H9 (cell line): ENCODE data around the gene ZNF530. TPM values are rescaled to one million over a fixed set of nuclear protein-coding genes. Genes with fewer than 3 reads are reported as not detected.

Source experiments
- DNase-seq: peaks from one replicate; pipeline ENCODE4 v3.0.0-alpha.2; 2017
- H2AFZ ChIP-seq: one replicate; pipeline ENCODE4 v1.6.1; 2013; ENCODE audit warnings: mild to moderate bottlenecking, low read length, control low read depth, moderate library complexity
- H2AK5ac ChIP-seq: 2 replicates; pipeline ENCODE4 v1.6.1; 2013; ENCODE audit warnings: low read length, control low read depth, mixed read lengths; ENCODE audit not compliant: insufficient read length
- H2BK120ac ChIP-seq: one replicate; pipeline ENCODE4 v1.6.1; 2013; ENCODE audit warnings: low read depth, mild to moderate bottlenecking, low read length, control low read depth, inconsistent platforms; ENCODE audit not compliant: poor library complexity, severe bottlenecking
- H2BK12ac ChIP-seq: 2 replicates; pipeline ENCODE4 v1.6.1; 2013; ENCODE audit warnings: low read length, control low read depth, mixed read lengths, low read depth; ENCODE audit not compliant: insufficient read length
- H2BK15ac ChIP-seq: 2 replicates; pipeline ENCODE4 v1.6.1; 2013; ENCODE audit warnings: low read depth, low read length, control low read depth
- H2BK20ac ChIP-seq: one replicate; pipeline ENCODE4 v1.6.1; 2013; ENCODE audit warnings: low read depth, mild to moderate bottlenecking, low read length, control low read depth, inconsistent platforms; ENCODE audit not compliant: poor library complexity, severe bottlenecking
- H2BK5ac ChIP-seq: 2 replicates; pipeline ENCODE4 v1.6.1; 2013; ENCODE audit warnings: low read length, control low read depth, mixed read lengths; ENCODE audit not compliant: insufficient read length
- H3K14ac ChIP-seq: 2 replicates; pipeline ENCODE4 v1.6.1; 2013; ENCODE audit warnings: low read length, control low read depth; ENCODE audit not compliant: insufficient read depth
- H3K18ac ChIP-seq: 2 replicates; pipeline ENCODE4 v1.6.1; 2013; ENCODE audit warnings: low read depth, mild to moderate bottlenecking, mixed read lengths, low read length, control low read depth; ENCODE audit not compliant: insufficient read length
- H3K23ac ChIP-seq: 2 replicates; pipeline ENCODE4 v1.6.1; 2013; ENCODE audit warnings: low read length, control low read depth, mixed read lengths, low read depth; ENCODE audit not compliant: insufficient read length
- H3K23me2 ChIP-seq: 2 replicates; pipeline ENCODE4 v1.6.1; 2013; ENCODE audit warnings: low read depth, mild to moderate bottlenecking, mixed read lengths, low read length, control low read depth; ENCODE audit not compliant: insufficient read length, poor library complexity, severe bottlenecking
- H3K27ac ChIP-seq: 2 replicates; pipeline ENCODE4 v1.5.1; 2013; ENCODE audit warnings: low read length, control low read depth, mixed read lengths, low read depth; ENCODE audit not compliant: insufficient read length
- H3K27me3 ChIP-seq: 2 replicates; pipeline ENCODE4 v1.6.1; 2013; ENCODE audit warnings: low read length, control low read depth, inconsistent platforms; ENCODE audit not compliant: insufficient read depth
- H3K4ac ChIP-seq: 2 replicates; pipeline ENCODE4 v1.6.1; 2013; ENCODE audit warnings: low read depth, mild to moderate bottlenecking, control low read depth, inconsistent platforms, low read length, moderate library complexity
- H3K4me1 ChIP-seq: 2 replicates; pipeline ENCODE4 v1.6.1; 2013; ENCODE audit warnings: low read length, control low read depth, inconsistent platforms; ENCODE audit not compliant: insufficient read depth
- H3K4me2 ChIP-seq: 2 replicates; pipeline ENCODE4 v1.6.1; 2013; ENCODE audit warnings: low read length, control low read depth, mixed read lengths; ENCODE audit not compliant: insufficient read length, insufficient read depth
- H3K56ac ChIP-seq: 2 replicates; pipeline ENCODE4 v1.6.1; 2013; ENCODE audit warnings: low read depth, mild to moderate bottlenecking, mixed read lengths, low read length, control low read depth; ENCODE audit not compliant: insufficient read length
- H3K79me1 ChIP-seq: 2 replicates; pipeline ENCODE4 v1.6.1; 2013; ENCODE audit warnings: low read depth, mild to moderate bottlenecking, moderate library complexity, low read length, control low read depth, inconsistent platforms; ENCODE audit not compliant: insufficient read depth, poor library complexity, severe bottlenecking
- H3K79me2 ChIP-seq: 2 replicates; pipeline ENCODE4 v1.6.1; 2013; ENCODE audit warnings: low read length, control low read depth, inconsistent platforms; ENCODE audit not compliant: insufficient read depth
- H3K9ac ChIP-seq: 2 replicates; pipeline ENCODE4 v1.6.1; 2013; ENCODE audit warnings: low read length, control low read depth, mixed read lengths; ENCODE audit not compliant: insufficient read length; ENCODE audit errors: extremely low read depth
- H3K9me3 ChIP-seq: one replicate; pipeline ENCODE4 v1.6.1; 2013; ENCODE audit warnings: low read depth, low read length, inconsistent platforms; ENCODE audit not compliant: control insufficient read depth
- H3T11ph ChIP-seq: one replicate; pipeline ENCODE4 v1.6.1; 2013; ENCODE audit warnings: mild to moderate bottlenecking, low read length, control low read depth, inconsistent platforms
- H4K20me1 ChIP-seq: one replicate; pipeline ENCODE4 v1.6.1; 2013; ENCODE audit not compliant: control insufficient read depth, insufficient read length, insufficient read depth
- H4K5ac ChIP-seq: 2 replicates; pipeline ENCODE4 v1.6.1; 2013; ENCODE audit warnings: low read depth, mild to moderate bottlenecking, mixed read lengths, low read length, control low read depth; ENCODE audit not compliant: insufficient read length
- H4K8ac ChIP-seq: replicated peaks from 2 replicates; pipeline ENCODE4 v1.6.1; 2013; ENCODE audit warnings: low read length, control low read depth, mixed read lengths, low read depth; ENCODE audit not compliant: insufficient read length
- H4K91ac ChIP-seq: 2 replicates; pipeline ENCODE4 v1.6.1; 2013; ENCODE audit warnings: low read depth, mild to moderate bottlenecking, moderate library complexity, mixed read lengths, low read length, control low read depth; ENCODE audit not compliant: insufficient read length
- H3K27ac Mint-ChIP-seq, 3 experiments: 2 replicates in 2 of 3; 3 replicates in 1 of 3; pipeline ENCODE4 v1.8.0; 2020 to 2021; ENCODE audit warnings: mixed read lengths in 3 of 3, mild to moderate bottlenecking in 1 of 3, moderate library complexity in 1 of 3
- H3K27me3 Mint-ChIP-seq: 2 replicates; pipeline ENCODE4 v1.8.0; 2021; ENCODE audit warnings: low read depth, mild to moderate bottlenecking, moderate library complexity, mixed read lengths
- H3K36me3 Mint-ChIP-seq, 3 experiments: 2 replicates in 2 of 3; 3 replicates in 1 of 3; pipeline ENCODE4 v1.8.0; 2020 to 2021; ENCODE audit warnings: low read depth in 3 of 3, mixed read lengths in 3 of 3; ENCODE audit not compliant: insufficient read depth in 1 of 3
- H3K4me1 Mint-ChIP-seq, 2 experiments: 2 replicates each; pipeline ENCODE4 v1.8.0; 2020; ENCODE audit warnings: mixed read lengths in 2 of 2
- H3K4me3 Mint-ChIP-seq, 2 experiments: 2 replicates in 1 of 2; 3 replicates in 1 of 2; pipeline ENCODE4 v1.8.0; 2020 to 2021; ENCODE audit warnings: mild to moderate bottlenecking in 2 of 2, mixed read lengths in 2 of 2, moderate library complexity in 1 of 2
- H3K9me3 Mint-ChIP-seq, 2 experiments: 2 replicates in 1 of 2; 3 replicates in 1 of 2; pipeline ENCODE4 v1.8.0; 2020; ENCODE audit warnings: mild to moderate bottlenecking in 2 of 2, mixed read lengths in 2 of 2, moderate library complexity in 1 of 2
- CTCF ChIP-seq: fragments of 200-600 bp; sonication (generic); conservative IDR thresholded peaks from 3 replicates; pipeline ENCODE4 v1.8.0; 2021; ENCODE audit warnings: antibody characterized with exemption, mild to moderate bottlenecking
- WGBS: extraction: QIAGEN DNeasy Blood & Tissue Kit; methylation state at CpG from one replicate; pipeline ENCODE4 v1.1.7; 2013; ENCODE audit warnings: missing lambda C conversion rate, low lambda C conversion rate, mixed read lengths; ENCODE audit not compliant: insufficient read length; ENCODE audit errors: extremely low coverage; 5-methylcytosine and 5-hydroxymethylcytosine counted together
- total RNA-seq: library from RNA; stranded (reverse); gene quantifications from 2 replicates; pipeline ENCODE4 v1.2.1, GENCODE V29; 2021

The ZNF530 gene
- total RNA-seq, 1 experiment from 2014 or later: 9.3 TPM

- Mint-ChIP-seq H3K36me3 (peaks cover 48 to 56% (median 51%) of the 10 kb centered on the region in 3 experiments), H3K4me1 (peaks cover 4 to 15% of the 10 kb centered on the region in 2 experiments; a peak in 3 of 4 replicates), H3K27me3 (peaks cover 27% of the 10 kb centered on the region), H3K4me3 (peak overlapping the region; percentile 88 to 93; a peak in 3 of 5 replicates), H3K9me3 (peaks cover 69 to 73% of the 10 kb centered on the region in 2 experiments), H3K27ac (no peak overlapping the region)
- Histone ChIP-seq H3K4me2 (peak overlapping the region; percentile 48), H4K8ac (no peak overlapping the region), H3K56ac (no peak overlapping the region), H3K4ac (no peak overlapping the region), H2AK5ac (no peak overlapping the region), H2BK5ac (no peak overlapping the region), H3K27me3 (no peaks in the 10 kb centered on the region), H2BK12ac (no peak overlapping the region), H2AFZ (no peak overlapping the region), H3K9me3 (peaks cover 5% of the 10 kb centered on the region), H2BK20ac (no peak overlapping the region), H3K9ac (no peak overlapping the region), H4K91ac (no peak overlapping the region), H3K4me1 (peaks cover 6% of the 10 kb centered on the region), H3K18ac (no peak overlapping the region), H3K27ac (no peak overlapping the region), H3K79me2 (peaks cover 15% of the 10 kb centered on the region), H3K23me2 (peaks cover 13% of the 10 kb centered on the region), H4K20me1 (no peaks in the 10 kb centered on the region), H3K79me1 (peaks cover 11% of the 10 kb centered on the region), H4K5ac (no peak overlapping the region), H3K23ac (no peak overlapping the region), H3K14ac (peak overlapping the region; percentile 89; the same call in 1 of the 2 replicates), H2BK120ac (no peak overlapping the region), H2BK15ac (no peak overlapping the region), H3T11ph (no peak overlapping the region)
- DNase-seq: peak; percentile 28
- no CpG with 5 or more reads among the region's 21 CpGs for whole genome bisulfite sequencing
- no peak for TF ChIP-seq CTCF
Measured at GRCh38 chr19:57583104-57583520, 16.6 kb upstream of the ZNF530 start.
